HS-5 (cell line): ENCODE results near the gene SRSF1.
"Not testable (repeated sequence)": the region's sequence is repeated elsewhere in the genome, so short reads cannot be mapped to it uniquely, and the experiment has no call there.

Experiments
- DNase-seq: peaks from one replicate; pipeline ENCODE4 v3.0.0-alpha.2; 2012; ENCODE audit warnings: low read depth

Gene SRSF1, protein sequence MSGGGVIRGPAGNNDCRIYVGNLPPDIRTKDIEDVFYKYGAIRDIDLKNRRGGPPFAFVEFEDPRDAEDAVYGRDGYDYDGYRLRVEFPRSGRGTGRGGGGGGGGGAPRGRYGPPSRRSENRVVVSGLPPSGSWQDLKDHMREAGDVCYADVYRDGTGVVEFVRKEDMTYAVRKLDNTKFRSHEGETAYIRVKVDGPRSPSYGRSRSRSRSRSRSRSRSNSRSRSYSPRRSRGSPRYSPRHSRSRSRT

DNA sequence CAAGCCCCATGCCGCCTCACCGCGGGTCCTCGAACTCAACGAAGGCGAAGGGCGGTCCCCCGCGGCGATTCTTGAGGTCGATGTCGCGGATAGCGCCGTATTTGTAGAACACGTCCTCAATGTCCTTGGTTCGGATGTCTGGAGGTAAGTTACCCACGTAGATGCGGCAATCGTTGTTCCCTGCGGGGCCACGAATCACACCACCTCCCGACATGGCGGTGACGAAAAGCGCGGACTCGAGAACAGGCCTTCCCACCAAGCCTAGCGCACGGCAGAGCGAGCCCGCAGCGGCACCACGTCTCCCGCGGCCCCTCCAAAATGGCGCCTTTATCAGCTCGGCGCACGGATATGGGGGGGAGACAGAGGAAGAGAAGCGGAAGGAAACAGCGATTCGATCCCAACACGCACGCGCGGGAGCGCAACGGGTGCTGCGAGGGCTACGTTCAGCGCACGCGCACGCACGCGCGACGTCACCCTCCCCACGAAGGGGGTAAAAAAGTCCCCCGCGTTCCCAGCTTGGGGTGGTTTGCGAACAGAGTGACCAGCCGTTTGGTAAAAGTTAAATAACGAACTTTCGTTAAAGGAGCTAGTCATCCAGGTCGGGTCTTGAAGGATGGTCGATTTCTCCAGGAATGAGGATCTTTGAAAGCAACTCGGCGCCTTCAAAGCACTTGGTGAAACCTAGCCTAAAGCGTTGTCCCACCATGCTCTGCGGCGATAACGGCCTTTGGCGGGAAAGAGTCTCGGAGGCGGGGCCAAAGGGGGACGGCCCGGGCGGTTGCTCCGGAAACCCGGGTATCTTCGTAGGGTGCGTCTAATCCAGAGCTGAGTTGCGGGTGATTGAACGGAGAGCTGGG lies at the start of gene SRSF1:
SRSF1 (minus strand) TSS at position 323 of the 857 bp plus-strand sequence; CDS start at position 214, 109 bp downstream.
- peak; percentile 96 for DNase-seq

DNA sequence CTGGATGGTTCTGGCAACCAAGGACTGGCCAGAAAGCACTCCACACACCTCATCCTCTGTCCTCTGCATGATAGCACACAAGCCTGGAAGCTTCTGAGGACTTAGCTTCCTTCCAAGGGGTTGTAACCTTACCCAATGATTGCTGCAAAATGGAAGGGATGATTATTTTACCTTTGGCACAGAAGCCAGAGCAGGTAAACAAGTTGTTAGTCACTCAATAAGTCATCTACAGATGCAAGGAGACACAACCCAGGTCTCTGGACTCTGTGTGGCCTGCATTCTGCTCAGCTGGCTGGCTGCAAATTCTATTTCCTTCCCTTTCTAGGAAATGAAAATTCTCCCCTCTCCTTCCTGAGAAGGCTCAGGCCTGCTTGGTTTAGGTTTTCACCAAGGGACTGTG lies 49.4 kb upstream of the SRSF1 start:
- DNase-seq, result no peak

DNA sequence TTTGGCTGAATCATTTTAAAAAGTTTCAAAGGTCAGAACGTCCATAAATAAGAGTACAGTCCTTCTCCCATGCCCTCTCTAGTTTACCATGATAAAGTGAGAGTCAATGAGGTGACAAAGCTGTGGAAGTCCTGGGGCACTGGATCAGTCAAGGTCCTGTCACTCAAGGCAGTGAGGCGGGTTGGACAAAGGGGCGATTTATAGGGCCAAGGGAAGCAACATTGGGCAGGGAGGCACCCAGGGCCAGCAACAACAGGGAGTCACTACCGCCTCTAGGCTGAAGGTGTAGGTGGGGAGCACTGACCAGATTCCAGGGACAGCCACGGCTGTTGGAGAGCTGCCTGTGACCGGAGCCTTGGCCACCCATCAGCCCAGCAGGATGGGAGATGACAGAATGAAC lies 47.6 kb upstream of the SRSF1 start:
- no peak for DNase-seq

DNA sequence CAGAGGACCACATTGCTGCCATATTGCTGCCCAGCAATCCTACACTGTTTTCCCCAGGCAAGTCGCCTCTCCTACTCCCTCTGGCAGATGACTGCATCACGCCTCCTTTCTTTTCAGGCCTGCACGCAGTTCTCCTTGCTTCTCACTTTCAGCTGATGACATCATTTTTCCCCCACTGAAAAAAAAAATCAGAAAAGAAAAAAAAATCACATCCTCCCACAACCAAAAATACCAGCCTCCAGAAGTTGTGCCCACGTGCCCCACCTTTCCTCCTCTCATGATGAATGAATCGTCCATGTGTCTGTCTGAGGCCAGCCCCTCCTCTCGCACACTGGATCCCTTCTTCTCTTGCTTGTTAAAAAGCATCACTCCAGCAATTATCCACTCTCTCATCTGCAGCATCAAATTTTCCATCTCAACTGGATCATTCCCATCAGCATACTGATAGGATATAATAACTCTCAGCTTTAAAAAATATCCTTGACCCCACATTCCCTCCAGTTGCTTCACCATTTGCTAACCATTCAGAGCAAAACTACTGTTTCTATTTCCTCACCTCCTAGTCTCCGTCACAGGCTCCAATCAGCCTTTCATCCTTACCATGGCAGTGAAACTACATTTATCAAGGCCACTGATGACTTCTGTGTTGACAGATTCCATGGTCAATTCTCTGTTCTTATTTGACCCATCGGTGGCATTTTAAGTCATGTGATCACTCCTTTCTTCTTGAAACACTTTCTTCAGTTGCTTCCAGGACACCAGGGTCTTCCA lies 46.1 kb upstream of the SRSF1 start:
- no peak for DNase-seq

DNA sequence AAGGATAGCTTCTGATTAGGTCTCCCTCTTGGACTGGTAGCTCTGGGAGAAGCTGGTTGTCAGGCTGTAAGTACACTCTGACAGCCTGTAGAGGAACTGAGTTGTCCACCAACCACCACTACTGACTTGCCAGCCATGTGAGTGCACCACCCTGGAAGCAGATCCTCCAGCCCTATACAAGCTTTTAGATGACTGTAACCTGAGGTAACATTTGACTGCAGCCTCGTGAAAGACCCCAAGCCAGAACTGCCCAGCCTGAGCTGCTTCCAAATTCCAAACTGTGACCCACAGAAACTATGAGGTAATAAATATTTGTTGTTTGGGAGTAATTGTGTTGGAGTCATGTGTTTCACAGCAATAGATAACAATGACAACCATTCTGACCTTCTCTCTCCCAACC lies 45.4 kb upstream of the SRSF1 start:
- no peak for DNase-seq

DNA sequence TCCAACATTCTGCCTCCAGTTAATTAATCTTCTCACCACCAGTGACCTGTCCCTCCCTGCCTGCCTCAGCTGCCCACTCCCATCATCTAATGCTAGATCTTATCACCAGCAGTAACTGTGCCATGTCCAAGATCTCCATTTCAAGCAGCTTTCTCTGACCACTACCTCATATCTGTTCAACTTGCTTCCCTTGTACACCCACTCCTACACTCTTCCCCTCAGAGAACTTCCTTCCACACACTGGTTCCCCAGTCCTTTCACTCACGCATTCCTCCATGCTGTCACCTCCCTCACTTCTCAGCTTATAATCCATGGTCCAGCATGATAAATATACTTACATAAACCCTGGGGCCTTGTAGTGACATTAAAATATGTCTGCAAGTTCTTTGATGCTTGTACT lies 44.4 kb upstream of the SRSF1 start:
- DNase-seq, result no peak

DNA sequence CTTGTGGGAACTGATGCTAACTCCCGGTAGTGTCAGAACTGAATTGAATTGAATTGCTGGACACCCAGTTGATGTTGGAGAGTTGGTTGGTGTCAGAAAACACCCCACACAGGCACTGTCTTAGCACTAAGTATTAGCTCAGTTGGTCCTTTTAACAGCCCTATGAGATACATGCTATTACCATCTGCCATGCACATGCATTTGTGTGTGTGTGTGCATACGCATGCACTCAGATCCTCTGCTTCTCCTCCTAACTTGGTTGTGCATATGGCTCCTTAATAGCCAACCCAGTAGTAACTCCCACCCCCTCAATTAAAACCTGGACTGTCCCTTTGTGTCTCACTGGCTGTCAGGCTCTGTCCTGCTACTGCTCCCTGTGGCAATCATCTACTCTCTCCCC lies 43.9 kb upstream of the SRSF1 start:
- no peak for DNase-seq

DNA sequence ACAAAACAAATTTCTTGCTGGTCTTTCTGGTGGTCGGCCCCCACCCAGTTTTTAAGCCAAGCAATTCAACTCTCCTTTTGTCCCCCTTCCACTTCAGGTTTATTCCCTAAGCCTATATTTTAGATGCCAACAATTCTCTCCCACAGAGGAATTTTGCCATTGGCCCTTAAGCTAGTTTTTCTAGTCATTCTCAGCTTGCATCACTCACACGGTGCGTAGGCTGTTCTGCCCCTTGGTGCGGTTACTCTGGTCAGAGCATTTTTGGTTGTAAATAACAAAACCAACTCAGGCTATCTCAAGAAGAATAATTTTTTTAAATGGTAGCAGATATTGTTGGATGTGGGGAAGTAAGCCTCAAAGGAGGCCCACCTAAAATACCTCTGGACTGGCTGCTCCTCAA lies 42.5 kb upstream of the SRSF1 start:
- no peak for DNase-seq

DNA sequence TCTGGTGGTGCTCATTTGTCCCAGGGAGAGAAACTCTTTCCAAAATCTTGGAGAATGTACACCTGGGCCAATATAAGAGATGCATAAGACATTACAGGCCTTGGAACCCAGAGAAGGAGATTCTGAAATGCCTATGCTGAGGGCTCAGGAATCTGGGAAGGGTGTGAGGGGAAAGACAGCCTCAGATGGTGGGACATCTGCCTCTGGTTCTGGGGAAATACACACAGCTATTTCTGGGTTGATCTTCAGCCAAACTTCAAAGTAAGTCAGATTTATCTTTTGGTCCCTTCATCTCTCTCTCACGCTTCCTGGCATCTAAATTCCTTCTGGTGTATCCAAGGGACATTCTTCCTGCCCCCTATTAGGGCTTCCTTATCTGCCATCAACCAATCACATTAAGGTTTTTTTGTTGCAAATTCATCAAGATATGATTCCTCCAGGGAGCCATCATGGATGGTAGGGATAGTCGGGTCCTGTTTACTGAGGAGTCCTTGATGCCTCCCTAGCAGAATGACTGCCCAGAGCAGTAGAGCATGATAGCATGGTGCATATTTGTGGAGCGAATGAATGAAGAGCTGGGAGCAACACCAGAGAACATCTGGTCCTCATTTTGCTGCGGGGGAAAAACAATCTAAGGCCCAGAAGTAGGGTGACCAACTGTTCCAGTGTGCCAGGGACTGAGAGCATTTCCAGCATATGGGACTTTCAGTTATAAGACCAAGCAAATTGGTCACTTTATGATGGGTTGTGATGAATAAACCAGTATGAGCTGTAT lies 40.5 kb upstream of the SRSF1 start:
- DNase-seq, result no peak

DNA sequence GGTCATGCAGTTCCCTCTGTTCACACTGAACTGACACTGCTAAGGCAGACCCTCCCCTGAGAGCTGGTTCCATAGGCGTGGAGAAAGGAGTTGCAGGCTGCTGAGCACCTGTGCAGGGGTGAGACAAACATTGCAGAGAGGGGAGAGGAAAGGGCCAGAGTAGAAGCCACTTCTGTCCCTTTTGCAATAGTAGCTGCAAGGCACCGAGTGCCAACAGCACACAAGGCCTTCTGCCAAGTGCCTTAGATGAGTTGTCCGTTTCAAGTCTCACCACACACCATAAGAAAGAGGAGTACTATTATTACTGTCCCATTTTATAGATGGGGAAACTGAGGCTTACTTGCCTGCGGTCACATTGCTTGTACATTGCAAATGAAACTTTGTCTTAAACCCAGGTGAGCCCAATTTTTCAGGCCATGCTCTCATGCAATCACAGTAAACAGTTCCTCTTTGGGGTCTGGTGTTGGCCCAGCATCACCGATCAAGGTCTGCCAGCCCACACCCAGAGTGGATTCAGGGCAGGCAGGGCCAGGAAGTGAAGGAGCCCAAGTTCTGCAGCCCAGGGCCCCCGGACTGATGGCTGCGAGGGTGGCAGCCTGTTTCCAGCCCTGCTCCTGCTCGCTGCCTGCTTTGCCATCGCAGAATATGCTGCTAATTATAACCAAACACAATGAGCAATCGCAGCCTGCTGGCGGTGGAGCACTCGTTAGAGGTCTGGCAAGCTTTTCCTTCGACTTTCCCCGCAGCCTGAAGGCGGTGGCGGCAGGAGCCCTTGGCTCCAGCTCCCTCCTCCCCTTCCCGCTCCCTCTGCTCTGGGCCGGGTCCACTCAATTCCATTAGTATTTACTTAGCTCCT lies 39.4 kb upstream of the SRSF1 start:
- no peak for DNase-seq

DNA sequence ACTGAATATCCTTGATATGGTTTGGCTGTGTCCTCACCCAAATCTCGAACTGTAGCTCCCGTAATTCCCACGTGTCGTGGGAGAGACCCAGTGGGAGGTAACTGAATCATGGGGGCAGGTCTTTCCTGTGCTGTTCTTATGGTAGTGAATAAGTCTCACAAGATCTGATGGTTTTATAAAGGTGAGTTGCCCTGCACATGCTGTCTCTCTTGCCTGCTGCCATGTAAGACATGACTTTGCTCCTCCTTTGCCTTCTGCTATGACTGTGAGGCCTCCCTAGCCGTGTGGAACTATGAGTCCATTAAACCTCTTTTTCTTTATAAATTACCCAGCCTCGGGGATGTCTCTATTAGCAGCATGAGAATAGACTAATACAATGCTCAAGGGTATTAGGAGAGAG lies 37.2 kb upstream of the SRSF1 start:
- not testable (repeated sequence) for DNase-seq

DNA sequence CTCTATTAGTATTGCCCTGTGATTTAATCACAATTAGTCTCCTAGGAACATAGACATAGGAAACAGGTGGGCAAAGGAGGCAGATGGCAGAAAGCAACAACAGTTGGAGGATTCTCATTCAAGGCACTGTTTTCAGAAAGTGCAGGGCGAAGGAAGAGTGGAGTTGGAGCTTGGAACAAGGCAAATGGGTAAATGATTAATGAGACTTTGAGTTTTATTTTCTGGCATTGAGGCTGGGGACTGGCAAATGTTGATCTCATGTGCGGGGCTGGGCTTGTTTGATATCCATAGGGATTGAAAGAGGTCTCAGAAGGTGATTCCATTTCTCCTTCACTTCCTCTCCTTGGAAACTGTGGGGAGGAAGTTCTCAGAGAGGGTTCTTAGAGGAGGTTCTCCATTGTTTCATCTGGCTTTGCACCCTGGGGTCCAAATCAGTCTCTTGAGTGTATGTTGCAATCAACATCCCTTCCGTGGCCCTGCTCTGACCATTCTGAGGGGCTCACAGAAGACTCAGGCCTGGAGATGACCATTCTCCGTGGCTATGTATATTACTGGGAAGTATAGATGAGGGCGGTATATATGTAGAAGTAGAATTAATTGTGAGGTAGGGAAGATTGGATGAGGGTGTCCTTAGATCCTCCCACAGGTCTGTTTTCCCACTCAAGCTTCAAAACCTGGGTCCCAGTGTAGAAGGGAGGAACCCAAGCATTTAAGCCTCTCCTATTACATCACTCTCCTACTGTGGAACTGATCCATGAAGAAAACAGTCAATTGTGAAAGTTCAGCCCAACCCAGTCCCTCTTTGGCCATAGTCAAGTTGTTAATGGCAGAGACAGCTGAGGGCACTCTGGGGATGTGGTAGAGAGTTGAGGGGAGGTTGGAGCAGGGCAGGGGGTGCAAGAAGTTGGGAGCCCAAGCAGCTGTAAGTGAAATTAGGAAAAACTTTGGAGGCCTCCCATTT lies 36.5 kb upstream of the SRSF1 start:
- no peak for DNase-seq

DNA sequence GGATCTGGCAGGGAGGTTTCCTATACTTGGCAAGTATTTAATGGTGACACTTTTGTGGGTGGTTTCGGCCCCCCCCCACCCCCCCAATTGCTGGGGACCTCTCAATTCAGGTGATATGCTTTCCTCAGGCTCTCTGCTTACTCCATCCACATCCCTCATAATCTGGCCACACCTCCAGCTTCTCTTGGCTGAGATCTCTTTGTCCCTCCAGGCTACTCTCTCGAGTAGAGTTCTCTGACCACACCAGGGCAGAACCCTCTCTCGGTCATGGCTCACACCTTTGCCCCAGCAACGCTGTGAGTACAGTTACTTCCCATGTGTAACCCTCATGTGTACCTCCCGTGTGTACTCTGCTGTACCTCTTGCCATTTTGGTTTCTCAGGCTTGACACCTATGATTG lies 34.1 kb upstream of the SRSF1 start:
- DNase-seq, result no peak

DNA sequence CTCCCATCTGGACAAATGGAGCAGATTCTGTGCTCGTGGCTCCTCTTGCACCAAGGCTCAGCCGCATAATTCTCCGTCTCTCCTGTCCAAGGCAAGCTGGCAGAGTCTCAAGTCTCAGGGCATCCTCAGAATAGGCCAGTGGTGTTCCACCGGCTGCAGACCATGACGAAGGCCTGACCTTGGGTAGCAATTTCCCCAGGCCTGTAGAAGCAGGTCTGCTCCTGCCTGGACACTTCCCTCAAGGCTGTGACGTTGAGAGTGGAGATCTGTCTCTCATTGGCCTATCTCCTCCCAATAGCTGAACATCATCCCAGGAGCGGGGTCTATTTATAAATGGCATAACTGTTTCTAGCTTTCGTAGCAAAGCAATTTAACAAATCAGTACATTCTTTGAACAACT lies 33.3 kb upstream of the SRSF1 start:
- no peak for DNase-seq

DNA sequence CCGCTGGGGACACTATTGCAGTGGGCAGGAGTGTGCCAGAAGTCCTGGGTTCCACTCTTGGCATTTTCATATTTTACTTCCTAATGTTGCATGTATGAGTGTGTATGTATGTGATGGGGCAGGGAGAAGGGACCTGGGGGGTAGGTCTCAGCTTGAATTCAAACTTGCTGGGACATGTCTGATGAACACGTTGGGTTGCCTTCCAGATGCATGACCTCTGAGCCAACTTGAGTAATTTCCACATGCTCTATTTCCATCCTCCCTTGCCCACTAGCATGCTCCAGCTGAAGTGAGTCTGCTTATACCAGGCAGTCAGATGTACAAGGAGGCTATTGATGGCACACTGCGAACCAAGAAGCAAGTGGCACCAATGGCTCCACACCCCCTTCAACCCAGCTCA lies 32.9 kb upstream of the SRSF1 start:
- no peak for DNase-seq

DNA sequence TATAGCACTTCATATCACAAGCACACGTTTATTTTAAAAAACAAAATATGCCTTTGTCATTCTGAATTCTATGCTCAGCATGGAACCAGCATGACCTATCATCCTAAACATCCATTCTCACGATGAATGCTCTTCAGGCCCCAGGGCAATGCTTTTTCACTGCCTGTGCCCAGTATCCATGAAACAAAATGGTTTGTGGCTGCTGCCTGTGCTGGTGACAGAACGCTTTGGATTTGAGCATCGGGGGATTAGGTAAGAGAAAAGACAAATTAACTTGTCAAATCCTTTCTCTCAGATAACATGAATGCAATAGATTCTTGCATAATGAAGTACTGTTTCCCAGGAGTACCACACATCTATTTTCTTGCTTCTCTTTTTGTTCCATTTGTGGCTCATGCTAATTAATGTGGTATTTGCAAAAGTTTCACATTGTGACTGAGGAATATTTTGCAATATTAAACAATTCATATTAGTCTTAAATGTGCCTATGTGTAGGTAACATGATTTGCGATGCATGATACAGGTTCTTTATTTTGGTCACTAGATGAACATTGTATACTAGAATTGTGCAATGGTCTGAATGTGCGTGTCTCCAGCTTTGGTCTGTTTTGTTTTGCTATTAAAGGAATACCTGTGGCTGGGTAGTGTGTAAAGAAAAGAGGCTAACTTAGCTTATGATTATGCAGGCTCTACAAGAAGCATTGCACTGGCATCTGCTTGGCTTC lies 25.8 kb upstream of the SRSF1 start:
- no peak for DNase-seq

DNA sequence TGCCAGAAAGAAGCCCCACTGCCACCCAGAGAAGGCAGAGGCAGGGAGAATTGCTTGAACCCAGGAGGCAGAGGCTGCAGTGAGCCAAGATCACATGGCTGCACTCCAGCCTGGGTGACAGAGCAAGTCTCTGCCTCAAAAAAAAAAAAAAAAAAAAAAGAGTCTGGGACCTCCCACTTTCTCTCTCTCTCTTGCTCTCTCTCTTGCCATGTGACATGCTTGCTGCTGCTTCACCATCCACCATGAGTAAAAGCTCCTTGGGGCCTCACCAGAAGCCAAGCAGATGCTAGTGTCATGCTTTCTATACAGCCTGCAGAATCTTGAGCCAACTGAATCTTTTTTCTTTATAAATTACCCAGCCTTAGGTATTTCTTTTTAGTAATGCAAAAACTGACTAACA lies 21.5 kb upstream of the SRSF1 start:
- DNase-seq, result no peak

DNA sequence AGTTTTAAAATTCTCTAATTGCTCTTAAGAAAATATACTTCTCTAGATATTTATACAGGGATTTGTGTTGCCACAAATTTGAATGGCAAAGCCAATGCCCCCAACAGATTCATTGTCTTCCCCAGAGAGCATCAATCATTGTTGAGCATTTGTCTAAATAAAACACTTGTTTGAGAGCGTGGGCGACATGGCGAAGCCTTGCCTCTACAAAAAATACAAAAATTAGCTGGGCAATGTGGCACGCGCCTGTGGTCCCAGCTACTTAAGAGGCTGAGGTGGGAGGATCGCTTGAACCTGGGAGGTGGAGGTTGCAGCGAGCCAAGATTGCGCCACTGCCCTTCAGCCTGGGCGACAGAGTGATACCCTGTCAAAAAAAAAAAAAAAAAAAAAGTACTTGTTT lies 13.4 kb upstream of the SRSF1 start:
- no peak for DNase-seq

DNA sequence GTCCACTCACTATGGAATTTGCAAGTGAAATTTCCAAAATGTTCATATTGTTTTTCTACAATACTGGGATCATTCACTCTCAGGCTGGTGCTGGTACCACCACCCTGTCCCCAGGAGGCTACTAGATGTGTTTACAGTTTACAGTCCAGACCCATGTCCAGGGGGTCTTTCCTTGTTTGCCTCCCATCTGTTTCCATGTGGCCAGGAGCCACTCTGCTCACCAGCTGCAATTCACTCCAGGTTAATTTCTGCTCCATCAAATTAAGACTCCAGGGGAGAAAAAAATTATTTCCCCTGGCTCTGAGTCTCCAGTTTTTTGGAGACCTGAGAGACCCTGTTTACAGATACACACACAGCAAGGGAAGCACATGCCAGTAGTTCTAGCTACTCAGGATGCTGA lies 12.5 kb upstream of the SRSF1 start:
- DNase-seq, result no peak
